MG63 (cell line): ENCODE data around the gene CD80. TPM values are rescaled to one million over a fixed set of nuclear protein-coding genes. Genes with fewer than 3 reads are reported as not detected.

Experiments used
- DNase-seq: peaks from one replicate; pipeline ENCODE4 v3.0.0-alpha.2; 2020
- H3K27me3 ChIP-seq: fragments of 250-450 bp; sonication (Bioruptor Pico); 2 replicates; pipeline ENCODE4 v1.5.1; 2020; ENCODE audit warnings: mild to moderate bottlenecking, moderate library complexity
- H3K36me3 ChIP-seq: fragments of 250-450 bp; sonication (Bioruptor Pico); 2 replicates; pipeline ENCODE4 v1.5.1; 2020; ENCODE audit warnings: mild to moderate bottlenecking, moderate library complexity
- H3K4me3 ChIP-seq: fragments of 250-450 bp; sonication (Bioruptor Pico); 2 replicates; pipeline ENCODE4 v1.5.1; 2020; ENCODE audit warnings: mild to moderate bottlenecking, moderate library complexity
- H3K9me3 ChIP-seq: fragments of 250-450 bp; sonication (Bioruptor Pico); 2 replicates; pipeline ENCODE4 v1.5.1; 2020; ENCODE audit warnings: mild to moderate bottlenecking, moderate library complexity
- total RNA-seq: library from RNA; depleted of rRNA; stranded (reverse); fragments of >200 nt; shearing (Covaris generic); gene quantifications from 2 replicates; pipeline ENCODE4 v1.2.3, GENCODE V29; 2014; ENCODE audit warnings: low replicate concordance; rRNA removed

The CD80 gene
- total RNA-seq, 1 experiment from 2014 or later, result not detected

DNA sequence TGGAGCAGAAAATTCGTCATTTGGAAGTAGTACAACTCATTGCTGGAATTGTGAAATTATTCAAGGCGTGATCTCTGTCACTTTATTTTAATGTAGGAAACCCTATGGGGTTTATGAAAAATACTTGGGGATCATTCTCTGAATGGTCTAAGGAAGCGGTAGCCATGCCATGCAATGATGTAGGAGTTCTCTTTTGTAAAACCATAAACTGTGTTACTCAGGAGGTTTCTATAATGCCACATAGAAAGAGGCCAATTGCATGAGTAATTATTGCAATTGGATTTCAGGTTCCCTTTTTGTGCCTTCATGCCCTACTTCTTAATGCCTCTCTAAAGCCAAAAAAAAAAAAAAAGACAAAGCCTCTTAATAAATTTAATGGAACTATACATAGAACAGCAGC, 66.6 kb downstream of the CD80 start:
- H3K27me3 ChIP-seq, result no peaks in the 10 kb centered on the region
- H3K4me3 ChIP-seq, result no peak overlapping the region
- DNase-seq, result no peak
- peaks cover 11% of the 10 kb centered on the region for H3K36me3 ChIP-seq
- no peaks in the 10 kb centered on the region for H3K9me3 ChIP-seq

DNA sequence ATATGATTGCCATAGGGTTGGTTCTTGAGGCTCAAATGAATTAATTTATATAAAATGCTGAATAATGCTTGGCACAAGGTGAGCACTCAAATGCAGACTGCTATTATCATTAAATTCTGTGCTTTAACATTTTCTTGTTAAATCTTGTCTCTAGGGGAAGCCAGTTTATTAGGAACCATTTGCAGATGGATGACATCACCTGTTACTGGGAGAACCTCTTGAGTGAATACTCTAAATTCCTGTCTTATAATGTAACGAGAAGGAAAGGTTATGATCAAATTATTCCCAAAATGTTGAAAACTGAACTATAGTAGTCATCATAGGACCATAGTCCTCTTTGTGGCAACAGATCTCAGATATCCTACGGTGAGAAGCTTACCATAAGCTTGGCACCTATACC, 67.3 kb downstream of the CD80 start:
- DNase-seq, result no peak
- Histone ChIP-seq H3K9me3 (no peaks in the 10 kb centered on the region), H3K4me3 (no peak overlapping the region), H3K27me3 (no peaks in the 10 kb centered on the region), H3K36me3 (peaks cover 11% of the 10 kb centered on the region)

DNA sequence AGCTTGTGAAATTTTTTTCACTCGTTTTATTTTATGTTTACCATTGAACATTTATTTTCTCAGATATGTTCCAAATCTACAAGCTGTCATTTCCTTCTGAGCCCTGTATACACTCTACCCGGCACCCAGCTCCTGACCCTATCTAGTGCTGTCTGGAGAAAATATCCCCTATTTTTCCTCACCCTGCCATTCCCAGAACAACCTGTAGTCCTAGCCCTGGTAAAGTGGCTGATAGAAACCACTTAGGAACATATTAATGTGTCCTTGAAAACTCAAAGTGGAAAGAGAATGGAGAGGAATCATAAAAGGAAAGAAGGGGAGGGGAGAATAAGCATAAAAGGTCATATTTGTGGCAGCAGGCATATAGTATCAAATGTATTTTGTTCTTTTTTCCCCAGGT, 69.3 kb downstream of the CD80 start:
- peaks cover 20% of the 10 kb centered on the region for H3K36me3 ChIP-seq
- H3K27me3 ChIP-seq, result no peaks in the 10 kb centered on the region
- no peak overlapping the region for H3K4me3 ChIP-seq
- DNase-seq, result no peak
- H3K9me3 ChIP-seq, result no peaks in the 10 kb centered on the region

DNA sequence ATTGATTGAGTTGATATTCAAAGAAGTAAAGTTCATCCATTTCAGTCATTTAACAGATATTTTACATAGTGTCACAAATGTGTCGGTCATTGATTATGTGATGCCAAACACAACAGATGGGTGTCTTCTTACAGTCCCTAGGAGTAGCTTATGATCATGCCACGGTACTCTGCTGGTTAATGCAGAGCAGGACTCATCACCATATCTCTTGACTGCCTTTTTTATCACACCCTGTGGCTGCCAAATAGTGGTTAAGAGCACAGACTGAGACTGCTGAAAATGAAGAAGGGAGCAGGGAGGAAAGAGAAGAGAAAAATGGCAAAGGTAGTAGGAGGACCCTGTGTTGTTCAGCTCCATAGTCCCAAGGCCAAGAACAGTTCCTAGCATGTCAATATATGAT, 73.9 kb downstream of the CD80 start:
- H3K4me3 ChIP-seq, result no peak overlapping the region
- no peaks in the 10 kb centered on the region for H3K27me3 ChIP-seq
- H3K36me3 ChIP-seq, result peaks cover 10% of the 10 kb centered on the region
- DNase-seq, result no peak
- H3K9me3 ChIP-seq, result no peaks in the 10 kb centered on the region

DNA sequence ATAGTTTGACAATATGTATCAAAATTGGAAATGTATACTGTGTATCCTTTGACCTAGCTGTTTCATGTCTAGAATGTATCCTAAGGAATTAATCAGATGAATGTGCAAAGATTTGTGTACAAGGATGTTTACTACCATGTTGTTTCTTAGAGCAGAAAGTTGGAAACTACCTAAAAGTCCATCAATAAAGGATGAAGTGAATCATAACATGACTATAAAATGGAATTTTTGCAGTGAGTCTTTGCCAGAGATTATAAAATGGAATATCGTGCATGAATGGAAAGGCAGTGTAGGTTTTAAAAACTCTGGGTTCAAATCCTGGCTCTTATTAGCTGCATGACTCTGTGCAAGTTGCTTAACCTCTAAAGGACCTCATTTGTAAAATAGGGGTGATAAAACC, 76.3 kb downstream of the CD80 start:
- no peaks in the 10 kb centered on the region for H3K27me3 ChIP-seq
- H3K36me3 ChIP-seq, result peaks cover 9% of the 10 kb centered on the region; the same call in 1 of the 2 replicates
- DNase-seq, result no peak
- no peaks in the 10 kb centered on the region for H3K9me3 ChIP-seq
- H3K4me3 ChIP-seq, result no peak overlapping the region

DNA sequence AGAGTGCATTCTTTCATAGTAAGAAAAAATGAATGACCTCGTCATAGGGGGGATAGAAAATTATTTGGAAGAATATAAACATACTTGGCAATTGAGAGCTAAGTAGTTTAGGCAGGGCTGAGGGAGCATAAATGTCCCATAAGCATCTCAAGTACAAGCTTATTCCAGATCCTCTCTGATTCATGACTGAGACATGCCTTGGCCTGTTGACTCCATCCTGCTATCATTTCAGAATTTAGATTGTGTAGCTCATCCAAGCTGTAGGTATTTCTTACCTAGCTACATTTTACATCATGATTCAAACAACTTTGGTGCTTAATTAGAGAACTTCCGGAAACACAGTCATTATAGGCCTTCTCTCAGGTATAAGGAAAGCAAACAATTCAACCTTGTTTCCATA, 78.3 kb downstream of the CD80 start:
- Histone ChIP-seq H3K27me3 (no peaks in the 10 kb centered on the region), H3K9me3 (no peaks in the 10 kb centered on the region), H3K36me3 (peaks cover 9% of the 10 kb centered on the region), H3K4me3 (no peak overlapping the region)
- DNase-seq, result no peak

Other genes starting within 250 kb of the CD80 start
- 27.9 and 37.9 TPM in 2 replicates for gene TMEM39A, start 96.0 kb downstream of the CD80 start, total RNA-seq
- gene POGLUT1, start 90.7 kb downstream of the CD80 start, total RNA-seq, result 12.4 and 24.8 TPM in 2 replicates
- gene TIMMDC1, start 61.1 kb downstream of the CD80 start, total RNA-seq, result 73.8 and 95.4 TPM in 2 replicates
- gene ADPRH, start 19.9 kb upstream of the CD80 start, total RNA-seq, result 0.69 and 3.4 TPM in 2 replicates
- not detected in 2 replicates for gene PLA1A, start 38.3 kb upstream of the CD80 start, total RNA-seq
- 0.07 TPM in 1 of 2 replicates, not detected in the other for gene POPDC2, start 101.0 kb upstream of the CD80 start, total RNA-seq
- gene COX17, start 117.8 kb upstream of the CD80 start, total RNA-seq, result 1.7 and 15.3 TPM in 2 replicates
- 0.47 and 1.1 TPM in 2 replicates for gene CFAP91, start 143.4 kb upstream of the CD80 start, total RNA-seq
- not detected in 2 replicates for gene NR1I2, start 222.5 kb upstream of the CD80 start, total RNA-seq